ENCODE measurements around the gene NTF4.

NTF4 gene

DNA sequence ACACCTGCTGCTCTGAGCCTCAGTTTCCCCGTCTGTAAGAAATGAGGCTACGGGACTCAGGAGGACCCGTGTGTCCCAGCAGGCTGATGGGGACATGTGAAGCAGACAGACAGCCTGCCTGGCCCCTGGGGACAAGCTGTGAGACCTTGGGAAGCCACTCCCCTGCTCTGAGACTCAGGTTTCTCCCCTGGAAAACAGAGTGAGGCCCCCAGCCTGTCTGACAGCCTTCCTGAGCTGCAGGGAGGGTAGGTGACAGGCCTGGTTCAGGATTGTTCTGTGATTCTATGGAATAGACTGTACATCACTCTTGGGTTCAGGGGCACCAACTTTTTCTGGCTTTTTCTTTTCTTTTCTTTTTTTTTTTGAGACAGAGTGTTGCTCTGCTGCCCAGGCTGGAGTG is 2.9 kb upstream of the NTF4 start:
- no peak overlapping the region for H3K4me2 ChIP-seq (ENCODE audit: low read length)
- no peak overlapping the region for H3K9ac ChIP-seq
- H3K36me3 ChIP-seq (ENCODE audit: control insufficient read depth, insufficient read depth, low read length): no peaks in the 10 kb centered on the region
- no peak for TF ChIP-seq CTCF (IDR thresholded peaks at IDR 0.05)
- H3K79me2 ChIP-seq: no peaks in the 10 kb centered on the region
- no peak overlapping the region for H3K27ac ChIP-seq
- H3K27me3 ChIP-seq (ENCODE audit: control insufficient read depth, insufficient read depth, low read length): no peaks in the 10 kb centered on the region
- H3K4me1 ChIP-seq: no peaks in the 10 kb centered on the region
- no peaks in the 10 kb centered on the region for H3K9me3 ChIP-seq (ENCODE audit: control insufficient read depth, low read length)
- H3K4me3 ChIP-seq (ENCODE audit: low read depth, low read length): no peak overlapping the region
- no peak overlapping the region for H2AFZ ChIP-seq

- H3K4me2 ChIP-seq (ENCODE audit: low read length): no peak overlapping the region
- no peaks in the 10 kb centered on the region for H3K9me3 ChIP-seq (ENCODE audit: control insufficient read depth, low read length)
- H3K4me1 ChIP-seq: no peaks in the 10 kb centered on the region
- H3K4me3 ChIP-seq (ENCODE audit: low read depth, low read length): no peak overlapping the region
- no peak for TF ChIP-seq CTCF (IDR thresholded peaks at IDR 0.05)
- no peaks in the 10 kb centered on the region for H3K27me3 ChIP-seq (ENCODE audit: control insufficient read depth, insufficient read depth, low read length)
- no peak overlapping the region for H2AFZ ChIP-seq
- no peaks in the 10 kb centered on the region for H3K79me2 ChIP-seq
- no peak overlapping the region for H3K27ac ChIP-seq
- no peak overlapping the region for H3K9ac ChIP-seq
- no peaks in the 10 kb centered on the region for H3K36me3 ChIP-seq (ENCODE audit: control insufficient read depth, insufficient read depth, low read length)
Measured at GRCh38 chr19:49065905-49066512, 1.4 kb upstream of the NTF4 start.

DNA sequence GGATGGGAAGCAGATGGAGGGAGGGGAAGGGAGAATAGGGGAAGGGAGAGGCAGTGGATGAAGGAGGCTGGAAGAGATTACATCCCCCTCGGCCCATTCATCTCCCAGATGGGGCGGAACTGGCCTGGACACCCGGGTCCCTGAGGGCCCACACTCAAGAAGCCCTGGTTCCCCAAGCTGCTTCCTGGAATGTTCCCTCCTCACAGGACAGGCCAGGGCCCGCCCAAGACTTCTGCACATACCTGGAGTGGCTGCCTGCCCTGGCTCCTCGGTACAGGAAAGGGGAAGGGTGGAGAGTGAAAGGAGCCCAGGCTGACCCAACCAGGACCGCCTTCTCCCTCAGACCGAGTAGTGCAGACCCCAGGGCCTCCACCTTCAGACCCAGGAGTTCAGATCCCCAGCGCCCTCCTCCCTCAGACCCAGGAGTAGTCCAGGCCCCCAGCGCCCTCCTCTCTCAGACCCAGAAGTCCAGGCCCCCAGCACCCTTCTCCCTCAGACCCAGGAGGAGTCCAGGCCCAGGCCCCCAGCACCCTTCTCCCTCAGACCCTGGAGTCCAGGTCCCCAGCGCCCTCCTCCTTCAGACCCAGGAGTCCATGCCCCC is 489 bp downstream of the NTF4 start:
- no peaks in the 10 kb centered on the region for H3K79me2 ChIP-seq
- H3K4me2 ChIP-seq (ENCODE audit: low read length): no peak overlapping the region
- no peak overlapping the region for H3K9ac ChIP-seq
- TF ChIP-seq CTCF (IDR thresholded peaks at IDR 0.05): no peak
- H3K27me3 ChIP-seq (ENCODE audit: control insufficient read depth, insufficient read depth, low read length): no peaks in the 10 kb centered on the region
- H3K4me1 ChIP-seq: no peaks in the 10 kb centered on the region
- H3K4me3 ChIP-seq (ENCODE audit: low read depth, low read length): no peak overlapping the region
- H3K27ac ChIP-seq: no peak overlapping the region
- no peak overlapping the region for H2AFZ ChIP-seq
- no peaks in the 10 kb centered on the region for H3K9me3 ChIP-seq (ENCODE audit: control insufficient read depth, low read length)
- no peaks in the 10 kb centered on the region for H3K36me3 ChIP-seq (ENCODE audit: control insufficient read depth, insufficient read depth, low read length)

DNA sequence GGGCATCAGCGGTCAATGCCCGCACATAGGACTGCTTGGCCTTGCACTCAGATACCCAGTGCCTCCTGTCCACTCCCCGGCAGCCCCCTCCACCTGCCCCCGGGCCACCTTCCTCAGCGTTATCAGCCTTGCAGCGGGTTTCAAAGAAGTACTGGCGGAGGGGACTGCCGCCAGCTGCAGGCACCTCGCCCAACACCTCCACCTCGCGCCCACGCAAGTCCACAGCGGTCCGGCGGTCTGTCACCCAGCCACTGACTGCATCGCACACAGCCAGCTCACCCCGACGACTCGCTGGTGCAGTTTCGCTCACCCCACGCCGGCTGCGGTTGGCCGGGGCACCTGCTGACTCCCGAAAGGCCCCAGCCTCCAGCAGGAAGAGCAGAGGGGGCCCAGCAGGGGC is 3.2 kb downstream of the NTF4 start:
- Histone ChIP-seq H3K4me2 (ENCODE audit: low read length) (no peak overlapping the region), H3K27ac (no peak overlapping the region), H3K9me3 (ENCODE audit: control insufficient read depth, low read length) (no peaks in the 10 kb centered on the region), H3K27me3 (ENCODE audit: control insufficient read depth, insufficient read depth, low read length) (no peaks in the 10 kb centered on the region), H3K9ac (no peak overlapping the region), H3K79me2 (no peaks in the 10 kb centered on the region), H3K4me1 (peaks cover 4% of the 10 kb centered on the region), H3K36me3 (ENCODE audit: control insufficient read depth, insufficient read depth, low read length) (no peaks in the 10 kb centered on the region), H3K4me3 (ENCODE audit: low read depth, low read length) (no peak overlapping the region), H2AFZ (no peak overlapping the region)
- TF ChIP-seq CTCF (IDR thresholded peaks at IDR 0.05): no peak

GRCh38 chr19:49061000-49061399 is 3.6 kb downstream of the NTF4 start:
- Histone ChIP-seq H3K79me2 (no peaks in the 10 kb centered on the region), H3K36me3 (ENCODE audit: control insufficient read depth, insufficient read depth, low read length) (no peaks in the 10 kb centered on the region), H3K9ac (no peak overlapping the region), H3K27me3 (ENCODE audit: control insufficient read depth, insufficient read depth, low read length) (no peaks in the 10 kb centered on the region), H3K9me3 (ENCODE audit: control insufficient read depth, low read length) (no peaks in the 10 kb centered on the region), H3K4me2 (ENCODE audit: low read length) (no peak overlapping the region), H3K4me1 (peaks cover 4% of the 10 kb centered on the region), H3K4me3 (ENCODE audit: low read depth, low read length) (no peak overlapping the region), H2AFZ (no peak overlapping the region), H3K27ac (no peak overlapping the region)
- no peak for TF ChIP-seq CTCF (IDR thresholded peaks at IDR 0.05)

Data from parathyroid adenoma (tissue), 2 donors.